Panc1 (cell line): Measurements from ENCODE around the gene MDGA2. TPM values are rescaled to one million over a fixed set of nuclear protein-coding genes. Genes with fewer than 3 reads are reported as not detected.

Experiments
- ATAC-seq: fragments of 200-7000 bp; cut with Tn5 transposase; 2 replicates; pipeline ENCODE4 v1.9.1; 2020; ENCODE audit warnings: mild to moderate bottlenecking, moderate library complexity
- BruUV-seq: library from RNA; stranded (reverse); fragments of 400-500 nt; replicated peaks from 2 replicates; lab custom pipeline; 2021; lab: Mats Ljungman, UMichigan
- CTCF ChIA-PET: fragments of 300-600 bp; sonication (Branson Sonifier 250); formaldehyde crosslinking; loops from one replicate; lab custom pipeline; 2022; ENCODE audit warnings: antibody characterized with exemption; lab: Charles Lee
- POLR2A ChIA-PET: fragments of 300-600 bp; sonication (Branson Sonifier 250); formaldehyde crosslinking; loops from one replicate; lab custom pipeline; 2022; ENCODE audit warnings: antibody characterized with exemption; lab: Charles Lee
- DNase-seq: peaks from one replicate; pipeline ENCODE4 v3.0.0-alpha.2; 2010; ENCODE audit warnings: low read depth, low spot score
- H3K27ac ChIP-seq: 2 replicates; pipeline ENCODE4 v1.5.1; 2011; ENCODE audit warnings: mild to moderate bottlenecking, low read length, inconsistent platforms
- H3K27me3 ChIP-seq: fragments of 200-500 bp; sonication (Bioruptor generic); 2 replicates; pipeline ENCODE4 v1.6.0; 2014; ENCODE audit warnings: low read length, inconsistent platforms; ENCODE audit not compliant: control insufficient read depth, insufficient read depth
- H3K36me3 ChIP-seq: fragments of 200-500 bp; sonication (Bioruptor generic); 2 replicates; pipeline ENCODE4 v1.5.1; 2014; ENCODE audit warnings: inconsistent platforms, mild to moderate bottlenecking, low read length, moderate library complexity; ENCODE audit not compliant: control insufficient read depth, insufficient read depth
- H3K4me1 ChIP-seq: 2 replicates; pipeline ENCODE4 v1.5.1; 2011; ENCODE audit warnings: inconsistent platforms, mild to moderate bottlenecking, low read length, moderate library complexity; ENCODE audit not compliant: control insufficient read depth, insufficient read depth
- H3K4me3 ChIP-seq, 2 experiments: 2 replicates each; pipeline ENCODE4 v1.5.1; 2011 to 2012; ENCODE audit warnings: low read depth in 2 of 2, low read length in 2 of 2, mild to moderate bottlenecking in 2 of 2, inconsistent platforms in 1 of 2, moderate library complexity in 1 of 2
- H3K9me3 ChIP-seq: fragments of 200-500 bp; sonication (Bioruptor generic); 2 replicates; pipeline ENCODE4 v1.5.1; 2014; ENCODE audit warnings: low read depth, mild to moderate bottlenecking, inconsistent platforms, low read length, moderate library complexity; ENCODE audit not compliant: control insufficient read depth, insufficient read depth
- POLR2AphosphoS5 ChIP-seq: IDR thresholded peaks from 2 replicates; pipeline ENCODE4 v1.6.1; 2012; ENCODE audit warnings: mild to moderate bottlenecking, low read depth, low read length, moderate library complexity
- SIN3A ChIP-seq: IDR thresholded peaks from 2 replicates; pipeline ENCODE4 v1.6.1; 2012; ENCODE audit warnings: low read depth, mild to moderate bottlenecking, low read length, moderate library complexity, borderline replicate concordance; ENCODE audit not compliant: insufficient read depth
- TCF7L2 ChIP-seq: IDR thresholded peaks from 2 replicates; pipeline ENCODE4 v1.6.1; 2011; ENCODE audit warnings: mild to moderate bottlenecking, low read depth, low read length, inconsistent platforms
- in situ Hi-C: cut with HindIII; loops from 2 replicates; pipeline ENCODE4 v1.10.0; 2016; ENCODE audit warnings: low sequenced_read_pairs, low pct_unique_long_range_greater_than_20kb
- intact Hi-C: fragments of 100-400 bp; cut with micrococcal nuclease; formaldehyde crosslinking; loops from one replicate; pipeline ENCODE4 v1.10.0; 2022; ENCODE audit not compliant: unreplicated experiment
- total RNA-seq: library from RNA; stranded (reverse); gene quantifications from one replicate; pipeline ENCODE4 v1.2.1, GENCODE V29; 2021; ENCODE audit not compliant: unreplicated experiment
- TF ChIP-seq, protein P1 (sequence below), 2 experiments: IDR thresholded peaks; 2 replicates each; pipeline ENCODE4 v1.6.1; 2011 to 2012; ENCODE audit warnings: low read depth in 2 of 2, control low read depth in 1 of 2, low read length in 1 of 2, mild to moderate bottlenecking in 1 of 2, moderate library complexity in 1 of 2; ENCODE audit not compliant: insufficient read depth in 1 of 2
- TF ChIP-seq, protein P2 (sequence below): fragments of 450-650 bp; IDR thresholded peaks from 2 replicates; pipeline ENCODE4 v1.5.1; 2017; ENCODE audit warnings: mild to moderate bottlenecking

Gene MDGA2
- total RNA-seq, 1 experiment from 2014 or later = not detected

DNA sequence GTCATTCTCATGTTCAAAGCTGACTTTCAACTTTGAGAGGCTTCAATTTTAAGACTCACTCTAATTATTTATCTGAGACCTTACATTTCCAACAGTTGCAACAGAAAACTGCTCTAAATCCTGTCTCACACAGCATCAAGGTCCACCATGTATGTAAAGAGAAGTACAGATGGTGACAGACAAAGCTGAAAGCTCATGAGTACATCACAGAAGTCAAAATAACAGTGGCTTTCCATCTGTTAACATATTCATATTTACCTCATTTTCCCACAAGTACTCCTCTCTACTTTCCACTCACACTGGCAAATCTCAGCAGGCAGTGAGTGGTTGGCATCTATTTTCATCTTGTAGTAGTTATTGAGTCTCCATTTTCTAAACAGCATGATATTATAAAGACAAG is 192.0 kb downstream of the MDGA2 start:
- no peak overlapping the region for H3K4me3 ChIP-seq
- no peak overlapping the region for H3K27ac ChIP-seq
- no peak for TF ChIP-seq TCF7L2
- TF ChIP-seq, protein P1, sequence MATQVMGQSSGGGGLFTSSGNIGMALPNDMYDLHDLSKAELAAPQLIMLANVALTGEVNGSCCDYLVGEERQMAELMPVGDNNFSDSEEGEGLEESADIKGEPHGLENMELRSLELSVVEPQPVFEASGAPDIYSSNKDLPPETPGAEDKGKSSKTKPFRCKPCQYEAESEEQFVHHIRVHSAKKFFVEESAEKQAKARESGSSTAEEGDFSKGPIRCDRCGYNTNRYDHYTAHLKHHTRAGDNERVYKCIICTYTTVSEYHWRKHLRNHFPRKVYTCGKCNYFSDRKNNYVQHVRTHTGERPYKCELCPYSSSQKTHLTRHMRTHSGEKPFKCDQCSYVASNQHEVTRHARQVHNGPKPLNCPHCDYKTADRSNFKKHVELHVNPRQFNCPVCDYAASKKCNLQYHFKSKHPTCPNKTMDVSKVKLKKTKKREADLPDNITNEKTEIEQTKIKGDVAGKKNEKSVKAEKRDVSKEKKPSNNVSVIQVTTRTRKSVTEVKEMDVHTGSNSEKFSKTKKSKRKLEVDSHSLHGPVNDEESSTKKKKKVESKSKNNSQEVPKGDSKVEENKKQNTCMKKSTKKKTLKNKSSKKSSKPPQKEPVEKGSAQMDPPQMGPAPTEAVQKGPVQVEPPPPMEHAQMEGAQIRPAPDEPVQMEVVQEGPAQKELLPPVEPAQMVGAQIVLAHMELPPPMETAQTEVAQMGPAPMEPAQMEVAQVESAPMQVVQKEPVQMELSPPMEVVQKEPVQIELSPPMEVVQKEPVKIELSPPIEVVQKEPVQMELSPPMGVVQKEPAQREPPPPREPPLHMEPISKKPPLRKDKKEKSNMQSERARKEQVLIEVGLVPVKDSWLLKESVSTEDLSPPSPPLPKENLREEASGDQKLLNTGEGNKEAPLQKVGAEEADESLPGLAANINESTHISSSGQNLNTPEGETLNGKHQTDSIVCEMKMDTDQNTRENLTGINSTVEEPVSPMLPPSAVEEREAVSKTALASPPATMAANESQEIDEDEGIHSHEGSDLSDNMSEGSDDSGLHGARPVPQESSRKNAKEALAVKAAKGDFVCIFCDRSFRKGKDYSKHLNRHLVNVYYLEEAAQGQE (IDR thresholded peaks at IDR 0.05; ENCODE audit: insufficient read depth in 1 of 2, low read depth in 2 of 2, low read length in 1 of 2) = no peak
- no peak for TF ChIP-seq SIN3A
- in situ Hi-C loops = no loop called here
- ATAC-seq (no peak), DNase-seq (no peak)
- ChIA-PET CTCF (no interaction called here), POLR2A (no interaction called here)
- no peaks in the 10 kb centered on the region for H3K9me3 ChIP-seq
- no peaks in the 10 kb centered on the region for H3K36me3 ChIP-seq
- H3K4me1 ChIP-seq = no peaks in the 10 kb centered on the region
- H3K27me3 ChIP-seq = no peaks in the 10 kb centered on the region
- no TSS peak for BruUV-seq
- intact Hi-C loops = no loop called here

DNA sequence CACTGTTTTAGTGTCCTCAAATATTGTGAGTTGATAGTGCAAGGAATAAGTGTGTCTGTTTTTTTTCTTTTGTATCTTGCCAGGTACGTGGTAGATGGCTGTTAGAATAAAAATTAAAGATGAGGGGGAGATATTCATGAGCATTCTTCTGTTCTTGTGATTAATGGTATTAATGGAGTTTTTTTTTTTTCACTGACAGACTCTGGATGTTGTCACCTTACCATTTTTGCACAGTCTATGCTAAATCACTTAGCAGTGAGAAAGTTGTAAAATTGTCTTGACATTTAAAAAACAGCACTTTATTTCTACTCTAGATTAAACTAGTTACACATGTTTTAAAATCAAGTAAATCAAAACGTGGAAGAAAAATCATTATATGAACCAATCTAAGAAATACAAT is 204.3 kb downstream of the MDGA2 start:
- no peaks in the 10 kb centered on the region for H3K4me1 ChIP-seq
- ChIA-PET POLR2A (no interaction called here), CTCF (no interaction called here)
- H3K9me3 ChIP-seq = no peaks in the 10 kb centered on the region
- H3K27me3 ChIP-seq = no peaks in the 10 kb centered on the region
- no peaks in the 10 kb centered on the region for H3K36me3 ChIP-seq
- no peak for ATAC-seq
- TF ChIP-seq SIN3A = no peak
- no peak for TF ChIP-seq POLR2AphosphoS5
- TF ChIP-seq, protein P2, sequence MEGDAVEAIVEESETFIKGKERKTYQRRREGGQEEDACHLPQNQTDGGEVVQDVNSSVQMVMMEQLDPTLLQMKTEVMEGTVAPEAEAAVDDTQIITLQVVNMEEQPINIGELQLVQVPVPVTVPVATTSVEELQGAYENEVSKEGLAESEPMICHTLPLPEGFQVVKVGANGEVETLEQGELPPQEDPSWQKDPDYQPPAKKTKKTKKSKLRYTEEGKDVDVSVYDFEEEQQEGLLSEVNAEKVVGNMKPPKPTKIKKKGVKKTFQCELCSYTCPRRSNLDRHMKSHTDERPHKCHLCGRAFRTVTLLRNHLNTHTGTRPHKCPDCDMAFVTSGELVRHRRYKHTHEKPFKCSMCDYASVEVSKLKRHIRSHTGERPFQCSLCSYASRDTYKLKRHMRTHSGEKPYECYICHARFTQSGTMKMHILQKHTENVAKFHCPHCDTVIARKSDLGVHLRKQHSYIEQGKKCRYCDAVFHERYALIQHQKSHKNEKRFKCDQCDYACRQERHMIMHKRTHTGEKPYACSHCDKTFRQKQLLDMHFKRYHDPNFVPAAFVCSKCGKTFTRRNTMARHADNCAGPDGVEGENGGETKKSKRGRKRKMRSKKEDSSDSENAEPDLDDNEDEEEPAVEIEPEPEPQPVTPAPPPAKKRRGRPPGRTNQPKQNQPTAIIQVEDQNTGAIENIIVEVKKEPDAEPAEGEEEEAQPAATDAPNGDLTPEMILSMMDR = no peak
- TF ChIP-seq, protein P1 (IDR thresholded peaks at IDR 0.05; ENCODE audit: insufficient read depth in 1 of 2, low read depth in 2 of 2, low read length in 1 of 2) = no peak
- TF ChIP-seq TCF7L2 = no peak
- DNase-seq = no peak
- H3K27ac ChIP-seq = no peak overlapping the region
- BruUV-seq = no TSS peak
- intact Hi-C loops (no loop called here), in situ Hi-C loops (no loop called here)
- no peak overlapping the region for H3K4me3 ChIP-seq
